AML-193 (cell line): ENCODE data around the gene GDF10.

ENCODE experiments used
- DNase-seq, 2 experiments: peaks; one replicate each; lab custom pipeline; 2025; lab: John Stamatoyannopoulos, UW

Gene GDF10

GRCh38 chr10:47276071-47276470 is 23.9 kb upstream of the GDF10 start:
- no peak for DNase-seq

- no peak for DNase-seq
Observed at GRCh38 chr10:47276576-47277351, 23.2 kb upstream of the GDF10 start.

GRCh38 chr10:47277352-47278151 is 22.4 kb upstream of the GDF10 start:
- DNase-seq: no peak

- no peak for DNase-seq
Observed at GRCh38 chr10:47278152-47278473, 21.9 kb upstream of the GDF10 start.

- DNase-seq: no peak
Observed at GRCh38 chr10:47278720-47279119, 21.3 kb upstream of the GDF10 start.

GRCh38 chr10:47279276-47279675 is 20.7 kb upstream of the GDF10 start:
- DNase-seq: no peak

- no peak for DNase-seq
Observed at GRCh38 chr10:47282005-47282656, 17.9 kb upstream of the GDF10 start.

- DNase-seq: no peak
Observed at GRCh38 chr10:47282657-47283018, 17.4 kb upstream of the GDF10 start.

GRCh38 chr10:47283101-47283630 is 16.8 kb upstream of the GDF10 start:
- DNase-seq: no peak

GRCh38 chr10:47283848-47284247 is 16.1 kb upstream of the GDF10 start:
- no peak for DNase-seq

- no peak for DNase-seq
Observed at GRCh38 chr10:47285381-47286115, 14.4 kb upstream of the GDF10 start.

GRCh38 chr10:47286116-47286505 is 13.9 kb upstream of the GDF10 start:
- DNase-seq: no peak

GRCh38 chr10:47286591-47287315 is 13.2 kb upstream of the GDF10 start:
- no peak for DNase-seq

GRCh38 chr10:47287365-47287802 is 12.6 kb upstream of the GDF10 start:
- no peak for DNase-seq

GRCh38 chr10:47287805-47288204 is 12.2 kb upstream of the GDF10 start:
- no peak for DNase-seq

- no peak for DNase-seq
Observed at GRCh38 chr10:47288236-47288635, 11.8 kb upstream of the GDF10 start.

GRCh38 chr10:47288916-47289495 is 11.0 kb upstream of the GDF10 start:
- DNase-seq: no peak

- DNase-seq: no peak
Observed at GRCh38 chr10:47289921-47290320, 10.1 kb upstream of the GDF10 start.

- DNase-seq: no peak
Observed at GRCh38 chr10:47290338-47290737, 9.7 kb upstream of the GDF10 start.

- DNase-seq: no peak
Observed at GRCh38 chr10:47291682-47292081, 8.3 kb upstream of the GDF10 start.

- no peak for DNase-seq
Observed at GRCh38 chr10:47294057-47294456, 5.9 kb upstream of the GDF10 start.
